ENCODE measurements around the gene PWWP2A.

- no peak for TF ChIP-seq CTCF (conservative IDR thresholded peaks at IDR 0.05)
- no peak for TF ChIP-seq ZFX (IDR thresholded peaks at IDR 0.05)
These were observed 23.1 kb downstream of the PWWP2A start for GRCh38 chr5:160096178-160096577.
